ENCODE data around the gene ADAM17. TPM values are rescaled to one million over a fixed set of nuclear protein-coding genes. Genes with fewer than 3 reads are reported as not detected.
A peak's percentile ranks its signal among the peaks of the same experiment; 100 is the strongest.

The ADAM17 gene
- total and polyA plus RNA-seq, 9 donors: 20.0 to 31.4 (median 25.4) TPM

DNA sequence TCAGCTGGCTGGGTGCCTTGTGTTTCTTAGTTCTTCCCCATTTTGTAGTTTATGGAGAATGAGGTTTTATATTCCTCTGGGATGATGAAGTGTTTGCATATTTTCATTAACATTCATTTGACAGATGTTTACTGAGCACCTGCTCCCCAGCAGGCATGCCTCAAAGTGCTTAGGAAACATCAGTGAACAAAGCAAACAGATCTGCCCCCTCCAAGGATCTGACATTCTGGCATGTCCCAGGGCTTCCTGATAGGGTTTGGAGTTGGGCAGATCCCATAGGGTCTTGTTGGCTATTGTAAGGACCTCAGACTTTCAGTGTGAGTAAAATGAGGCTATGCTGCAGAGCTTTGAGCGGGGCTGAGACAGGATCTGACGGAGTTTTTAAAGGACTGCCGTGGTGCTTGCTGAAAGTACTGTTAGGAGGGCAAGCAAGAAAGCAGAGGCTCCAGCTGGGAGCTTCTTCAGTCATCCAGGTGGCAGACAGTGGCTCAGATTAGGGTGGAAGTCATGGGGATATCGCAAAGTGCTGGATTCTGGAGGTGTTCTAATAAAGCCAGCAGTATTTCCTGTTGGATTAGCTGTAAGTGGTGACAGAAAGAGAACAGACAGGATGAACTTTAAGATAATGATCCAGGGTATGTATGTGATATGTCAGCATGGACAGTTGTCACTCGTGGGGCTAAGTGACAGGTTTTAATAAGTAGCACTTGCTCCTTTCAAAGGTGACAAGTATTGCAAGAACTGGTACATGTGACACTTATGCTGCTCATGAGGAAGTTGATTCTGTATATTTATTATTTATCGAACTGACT is 92.5 kb downstream of the ADAM17 start:
- Histone ChIP-seq H3K36me3 (ENCODE audit: control insufficient read depth, insufficient read depth, low read length) (peaks cover 37% of the 10 kb centered on the region), H3K4me1 (ENCODE audit: control insufficient read depth, insufficient read depth, low read length) (no peaks in the 10 kb centered on the region), H3K4me3 (ENCODE audit: low read length) (no peak overlapping the region), H3K9me3 (replicated peaks; ENCODE audit: control insufficient read depth, low read depth, low read length) (no peaks in the 10 kb centered on the region), H3K27ac (ENCODE audit: low read length) (no peak overlapping the region), H3K27me3 (ENCODE audit: control insufficient read depth, insufficient read depth, low read length) (no peaks in the 10 kb centered on the region)
- WGBS (ENCODE audit: insufficient coverage): 84% methylated on average over 4 of the region's 6 CpGs
- DNase-seq: no peak

DNA sequence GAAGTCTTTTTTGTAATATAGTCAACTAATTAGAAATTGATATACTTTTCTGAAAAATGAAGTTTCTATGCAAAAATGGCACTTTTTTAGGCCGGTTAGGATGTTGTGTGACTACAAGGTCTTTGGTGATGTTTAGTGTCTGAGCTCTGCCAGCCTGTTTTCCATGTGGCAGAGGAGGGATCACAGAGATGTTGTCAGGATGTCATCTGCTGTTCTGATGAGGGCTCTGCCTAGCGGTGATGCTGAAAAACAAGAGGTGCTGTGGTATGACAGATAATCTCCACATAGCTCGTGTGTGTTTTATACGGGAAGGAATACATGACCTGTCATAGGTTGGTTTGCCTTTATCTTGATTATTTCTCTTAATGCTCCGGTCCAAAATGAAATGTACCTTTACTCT is 93.3 kb downstream of the ADAM17 start:
- H3K4me1 ChIP-seq (ENCODE audit: control insufficient read depth, insufficient read depth, low read length): no peaks in the 10 kb centered on the region
- 80% methylated on average over 1 of the region's 5 CpGs for WGBS (ENCODE audit: insufficient coverage)
- H3K27me3 ChIP-seq (ENCODE audit: control insufficient read depth, insufficient read depth, low read length): no peaks in the 10 kb centered on the region
- peaks cover 37% of the 10 kb centered on the region for H3K36me3 ChIP-seq (ENCODE audit: control insufficient read depth, insufficient read depth, low read length)
- DNase-seq: no peak
- no peak overlapping the region for H3K4me3 ChIP-seq (ENCODE audit: low read length)
- no peak overlapping the region for H3K27ac ChIP-seq (ENCODE audit: low read length)
- H3K9me3 ChIP-seq (replicated peaks; ENCODE audit: control insufficient read depth, low read depth, low read length): no peaks in the 10 kb centered on the region

DNA sequence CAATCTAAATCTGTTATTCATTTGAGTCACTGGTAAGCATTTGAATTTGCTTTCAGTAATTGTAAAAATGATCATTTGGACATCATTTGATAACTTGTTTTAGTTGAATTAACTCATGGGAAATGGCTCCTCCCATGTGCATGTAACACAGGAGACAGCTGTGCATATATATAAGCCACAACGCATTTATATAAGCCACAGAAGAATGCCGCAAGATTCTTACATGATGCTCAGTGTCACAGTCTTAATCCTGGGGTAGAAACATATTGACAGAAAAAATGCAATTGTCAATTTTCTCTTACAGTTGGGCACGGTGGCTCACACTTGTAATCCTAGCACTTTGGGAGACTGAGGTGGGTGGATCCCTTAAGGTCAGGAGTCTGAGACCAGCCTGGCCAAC is 94.6 kb downstream of the ADAM17 start:
- Histone ChIP-seq H3K36me3 (ENCODE audit: control insufficient read depth, insufficient read depth, low read length) (peaks cover 34% of the 10 kb centered on the region), H3K27ac (ENCODE audit: low read length) (no peak overlapping the region), H3K4me3 (ENCODE audit: low read length) (no peak overlapping the region), H3K4me1 (ENCODE audit: control insufficient read depth, insufficient read depth, low read length) (no peaks in the 10 kb centered on the region), H3K9me3 (replicated peaks; ENCODE audit: control insufficient read depth, low read depth, low read length) (no peaks in the 10 kb centered on the region), H3K27me3 (ENCODE audit: control insufficient read depth, insufficient read depth, low read length) (no peaks in the 10 kb centered on the region)
- no peak for DNase-seq
- no CpG with 5 or more reads among the region's 3 CpGs for WGBS (ENCODE audit: insufficient coverage)

DNA sequence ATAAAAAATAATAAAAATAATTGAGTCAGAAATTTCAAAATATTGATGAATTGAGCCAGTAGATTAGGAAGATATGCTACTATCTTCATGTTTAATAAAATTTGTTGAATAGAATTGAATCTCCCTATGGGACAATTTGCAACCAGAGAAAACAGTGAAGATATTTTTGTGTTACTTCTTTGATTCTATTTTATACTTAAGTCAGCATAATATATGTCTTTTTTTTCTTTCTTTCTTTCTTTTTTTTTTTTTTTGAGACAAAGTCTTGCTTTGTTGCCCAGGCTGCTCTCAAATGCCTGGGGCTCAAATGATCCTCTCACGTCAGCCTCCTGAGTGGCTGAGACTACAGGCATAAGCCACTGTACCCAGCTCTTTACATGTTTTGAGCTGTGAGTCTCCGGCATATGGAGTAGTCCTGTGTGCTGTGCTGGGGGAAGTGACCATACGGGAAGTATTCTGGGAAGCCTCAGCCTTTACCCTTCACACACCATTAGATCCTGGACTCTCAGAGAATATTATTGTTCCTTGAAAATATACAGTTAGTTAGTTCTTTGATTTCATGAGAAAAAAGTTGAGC is 95.1 kb downstream of the ADAM17 start:
- WGBS (ENCODE audit: insufficient coverage): no CpG with 5 or more reads among the region's 3 CpGs
- peaks cover 32% of the 10 kb centered on the region for H3K36me3 ChIP-seq (ENCODE audit: control insufficient read depth, insufficient read depth, low read length)

DNA sequence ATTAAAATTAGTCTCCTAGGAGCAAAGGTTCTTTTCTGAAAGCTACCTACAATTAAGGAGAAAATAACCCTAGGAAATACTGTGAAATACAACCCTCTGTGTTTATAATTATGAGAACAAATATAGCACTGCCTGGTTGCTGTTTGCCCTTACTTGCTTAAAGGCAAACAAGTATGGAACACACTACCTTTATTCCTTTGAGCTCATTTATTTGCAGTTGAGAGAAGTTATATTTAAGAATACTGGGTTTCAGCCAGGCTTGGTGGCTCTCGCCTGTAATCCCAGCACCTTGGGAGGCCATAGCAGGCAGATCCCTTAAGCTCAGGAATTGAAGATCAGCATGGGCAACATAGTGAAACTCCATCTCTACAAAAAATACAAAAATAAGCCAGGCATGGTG is 104.4 kb downstream of the ADAM17 start:
- Histone ChIP-seq H3K4me1 (ENCODE audit: control insufficient read depth, insufficient read depth, low read length) (no peaks in the 10 kb centered on the region), H3K27me3 (ENCODE audit: control insufficient read depth, insufficient read depth, low read length) (no peaks in the 10 kb centered on the region), H3K9me3 (replicated peaks; ENCODE audit: control insufficient read depth, low read depth, low read length) (no peaks in the 10 kb centered on the region), H3K27ac (ENCODE audit: low read length) (no peak overlapping the region), H3K36me3 (ENCODE audit: control insufficient read depth, insufficient read depth, low read length) (peaks cover 34% of the 10 kb centered on the region), H3K4me3 (ENCODE audit: low read length) (no peak overlapping the region)
- DNase-seq: no peak
- no CpG with 5 or more reads among the region's 1 CpG for WGBS (ENCODE audit: insufficient coverage)

More for the DNA sequence above, 95.1 kb downstream of the ADAM17 start:
- Histone ChIP-seq H3K4me1 (ENCODE audit: control insufficient read depth, insufficient read depth, low read length) (no peaks in the 10 kb centered on the region), H3K27ac (ENCODE audit: low read length) (no peak overlapping the region), H3K4me3 (ENCODE audit: low read length) (no peak overlapping the region), H3K27me3 (ENCODE audit: control insufficient read depth, insufficient read depth, low read length) (no peaks in the 10 kb centered on the region), H3K9me3 (replicated peaks; ENCODE audit: control insufficient read depth, low read depth, low read length) (no peaks in the 10 kb centered on the region)
- no peak for DNase-seq

DNA sequence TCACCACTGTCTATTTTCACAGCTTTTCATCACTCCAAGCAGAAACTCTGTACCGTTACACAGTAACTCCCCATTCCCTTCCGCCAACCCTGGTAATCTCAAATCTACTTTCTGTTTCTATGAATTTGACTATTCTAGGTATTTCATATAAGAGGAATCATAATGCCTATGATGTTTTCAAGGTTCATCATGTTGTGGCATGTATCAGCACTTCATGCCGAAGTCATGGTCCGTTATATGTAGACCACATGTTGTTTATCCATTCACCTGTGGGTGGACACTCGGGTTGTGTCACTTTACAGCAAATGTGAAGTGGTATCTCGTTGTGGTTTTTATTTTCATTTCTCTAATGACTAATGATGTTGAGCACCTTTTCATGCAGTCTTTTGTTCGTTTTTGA is 110.5 kb downstream of the ADAM17 start:
- Histone ChIP-seq H3K27ac (ENCODE audit: low read length) (no peak overlapping the region), H3K9me3 (replicated peaks; ENCODE audit: control insufficient read depth, low read depth, low read length) (no peaks in the 10 kb centered on the region), H3K36me3 (ENCODE audit: control insufficient read depth, insufficient read depth, low read length) (peaks cover 44% of the 10 kb centered on the region), H3K27me3 (ENCODE audit: control insufficient read depth, insufficient read depth, low read length) (no peaks in the 10 kb centered on the region), H3K4me3 (ENCODE audit: low read length) (no peak overlapping the region), H3K4me1 (ENCODE audit: control insufficient read depth, insufficient read depth, low read length) (no peaks in the 10 kb centered on the region)
- 83% methylated on average over 1 of the region's 7 CpGs for WGBS (ENCODE audit: insufficient coverage)
- no peak for DNase-seq

DNA sequence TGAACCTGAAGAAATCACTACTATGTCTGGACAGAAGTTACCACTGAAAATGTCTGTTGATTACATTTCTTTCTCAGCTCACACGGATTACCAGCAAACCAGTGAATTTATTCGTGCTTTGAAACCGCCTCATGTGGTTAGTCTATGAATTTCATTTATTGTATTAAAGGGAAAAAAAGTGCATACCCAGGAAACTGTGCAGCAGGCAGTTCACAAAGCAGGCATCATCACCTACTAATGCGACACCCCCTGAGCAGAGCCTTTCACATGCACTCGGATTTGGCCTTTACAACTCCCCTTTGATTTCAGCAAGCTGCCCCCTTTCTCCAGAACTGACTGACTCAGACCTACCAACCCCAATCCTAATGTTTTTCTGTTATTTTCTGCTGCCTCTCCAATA is 112.1 kb downstream of the ADAM17 start:
- WGBS (ENCODE audit: insufficient coverage): 89% methylated on average over 1 of the region's 5 CpGs
- Histone ChIP-seq H3K27ac (ENCODE audit: low read length) (no peak overlapping the region), H3K27me3 (ENCODE audit: control insufficient read depth, insufficient read depth, low read length) (no peaks in the 10 kb centered on the region), H3K4me1 (ENCODE audit: control insufficient read depth, insufficient read depth, low read length) (peaks cover 3% of the 10 kb centered on the region), H3K9me3 (replicated peaks; ENCODE audit: control insufficient read depth, low read depth, low read length) (no peaks in the 10 kb centered on the region), H3K4me3 (ENCODE audit: low read length) (no peak overlapping the region), H3K36me3 (ENCODE audit: control insufficient read depth, insufficient read depth, low read length) (peaks cover 44% of the 10 kb centered on the region)
- DNase-seq: no peak

DNA sequence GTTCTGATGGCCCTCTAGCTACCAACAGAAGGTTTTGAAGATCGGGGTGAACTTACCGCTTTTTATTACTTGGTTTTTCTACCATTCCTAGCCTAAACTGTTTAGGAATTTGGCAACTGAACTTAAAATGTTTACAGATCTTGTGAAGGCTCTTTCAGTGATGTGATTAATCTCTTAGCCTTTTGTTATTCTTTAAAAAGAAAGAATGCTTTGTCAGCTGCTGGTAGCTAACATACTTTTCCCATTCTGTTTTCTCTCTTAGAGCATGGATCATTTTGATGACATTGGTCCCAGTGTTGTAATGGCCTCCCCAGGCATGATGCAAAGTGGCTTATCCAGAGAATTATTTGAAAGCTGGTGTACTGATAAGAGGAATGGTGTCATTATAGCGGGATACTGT is 114.1 kb downstream of the ADAM17 start:
- Histone ChIP-seq H3K27me3 (ENCODE audit: control insufficient read depth, insufficient read depth, low read length) (no peaks in the 10 kb centered on the region), H3K4me1 (ENCODE audit: control insufficient read depth, insufficient read depth, low read length) (peaks cover 3% of the 10 kb centered on the region), H3K4me3 (ENCODE audit: low read length) (no peak overlapping the region), H3K27ac (ENCODE audit: low read length) (no peak overlapping the region), H3K36me3 (ENCODE audit: control insufficient read depth, insufficient read depth, low read length) (peaks cover 50% of the 10 kb centered on the region), H3K9me3 (replicated peaks; ENCODE audit: control insufficient read depth, low read depth, low read length) (peaks cover 4% of the 10 kb centered on the region)
- 78% methylated on average over 1 of the region's 3 CpGs for WGBS (ENCODE audit: insufficient coverage)
- no peak for DNase-seq

DNA sequence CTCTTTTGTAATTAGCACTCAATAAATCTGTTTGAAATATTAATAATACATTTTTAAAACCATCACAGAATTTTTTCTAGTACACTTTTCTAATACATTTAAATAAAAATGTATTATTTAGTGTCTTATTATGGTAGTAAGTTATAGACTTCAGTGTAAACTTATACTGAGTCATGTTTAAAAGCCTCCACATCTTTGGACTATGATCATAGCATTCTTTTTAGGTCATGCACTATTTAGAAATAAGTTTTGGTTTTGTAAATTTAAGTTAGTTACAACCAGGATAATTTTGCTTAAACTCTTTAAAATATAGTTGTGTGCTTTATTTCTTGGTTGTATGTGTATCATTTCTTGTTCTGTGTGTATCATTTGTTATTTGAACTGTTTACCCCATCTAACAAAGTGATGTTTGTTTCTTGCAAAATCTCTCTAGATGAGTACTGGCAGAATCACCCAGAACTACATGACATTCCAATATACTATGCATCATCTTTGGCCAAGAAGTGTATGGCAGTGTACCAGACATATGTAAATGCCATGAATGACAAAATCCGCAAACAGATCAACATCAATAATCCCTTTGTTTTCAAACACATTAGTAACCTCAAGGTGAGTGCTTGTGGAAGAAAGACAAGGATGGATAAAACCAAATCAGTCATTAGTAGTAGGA is 115.4 kb downstream of the ADAM17 start:
- Histone ChIP-seq H3K36me3 (ENCODE audit: control insufficient read depth, insufficient read depth, low read length) (peaks cover 46% of the 10 kb centered on the region), H3K27ac (ENCODE audit: low read length) (peak overlapping the region; percentile 62), H3K4me1 (ENCODE audit: control insufficient read depth, insufficient read depth, low read length) (peaks cover 3% of the 10 kb centered on the region), H3K27me3 (ENCODE audit: control insufficient read depth, insufficient read depth, low read length) (no peaks in the 10 kb centered on the region), H3K4me3 (ENCODE audit: low read length) (no peak overlapping the region), H3K9me3 (replicated peaks; ENCODE audit: control insufficient read depth, low read depth, low read length) (peaks cover 4% of the 10 kb centered on the region)
- peak; percentile 48 for DNase-seq
- WGBS (ENCODE audit: insufficient coverage): no CpG with 5 or more reads among the region's 1 CpG

DNA sequence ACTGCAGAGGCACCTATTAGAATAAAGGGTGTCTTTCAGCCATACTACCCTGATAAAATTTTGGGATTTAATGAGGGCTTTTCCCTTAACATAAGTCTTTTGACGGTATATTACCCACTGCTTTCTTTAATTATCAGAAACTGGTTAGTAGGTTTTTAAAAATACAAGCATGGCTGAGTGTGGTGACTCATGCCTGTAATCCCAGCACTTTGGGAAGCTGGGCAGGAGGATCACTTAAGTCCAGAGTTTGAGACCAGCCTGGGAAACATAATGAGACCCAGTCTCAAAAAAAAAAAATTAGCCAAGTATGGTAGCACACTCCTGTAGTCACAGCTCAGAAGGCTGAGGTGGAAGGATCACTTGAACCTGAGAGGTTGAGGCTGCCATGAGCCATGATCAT is 116.1 kb downstream of the ADAM17 start:
- no CpG with 5 or more reads among the region's 1 CpG for WGBS (ENCODE audit: insufficient coverage)
- no peak for DNase-seq
- Histone ChIP-seq H3K27ac (ENCODE audit: low read length) (peak overlapping the region; percentile 23), H3K36me3 (ENCODE audit: control insufficient read depth, insufficient read depth, low read length) (peaks cover 47% of the 10 kb centered on the region), H3K4me3 (ENCODE audit: low read length) (no peak overlapping the region), H3K4me1 (ENCODE audit: control insufficient read depth, insufficient read depth, low read length) (peaks cover 3% of the 10 kb centered on the region), H3K9me3 (replicated peaks; ENCODE audit: control insufficient read depth, low read depth, low read length) (peaks cover 4% of the 10 kb centered on the region), H3K27me3 (ENCODE audit: control insufficient read depth, insufficient read depth, low read length) (no peaks in the 10 kb centered on the region)
